GM23338 (cell line): ENCODE results near the gene DUS2. TPM values are rescaled to one million over a fixed set of nuclear protein-coding genes. Genes with fewer than 3 reads are reported as not detected.

Experiments
- ATAC-seq: fragments of 200-7000 bp; cut with Tn5 transposase; 3 replicates; pipeline ENCODE4 v1.9.1; 2020
- DNase-seq: peaks from one replicate; pipeline ENCODE4 v3.0.0-alpha.2; 2015; ENCODE audit warnings: low spot score
- H2AFZ ChIP-seq: fragments of 200-600 bp; sonication (generic); 2 replicates; pipeline ENCODE4 v1.8.0; 2016; ENCODE audit warnings: antibody characterized with exemption, mild to moderate bottlenecking, moderate library complexity
- H3F3A ChIP-seq: fragments of 200-600 bp; sonication (generic); replicated peaks from 2 replicates; pipeline ENCODE4 v1.8.0; 2017; ENCODE audit warnings: antibody characterized with exemption, mixed run types, low read depth
- H3K27ac ChIP-seq: fragments of 200-600 bp; sonication (generic); 2 replicates; pipeline ENCODE4 v1.6.1; 2016; ENCODE audit warnings: low read depth
- H3K27me3 ChIP-seq: fragments of 200-600 bp; sonication (generic); 2 replicates; pipeline ENCODE4 v1.8.0; 2016; ENCODE audit warnings: mild to moderate bottlenecking, mixed run types, moderate library complexity; ENCODE audit not compliant: insufficient read depth
- H3K36me3 ChIP-seq: fragments of 200-600 bp; sonication (generic); 2 replicates; pipeline ENCODE4 v1.8.0; 2016; ENCODE audit warnings: mild to moderate bottlenecking; ENCODE audit not compliant: insufficient read depth
- H3K4me1 ChIP-seq: fragments of 200-600 bp; sonication (generic); 2 replicates; pipeline ENCODE4 v1.8.0; 2016; ENCODE audit warnings: mild to moderate bottlenecking, moderate library complexity; ENCODE audit not compliant: insufficient read depth
- H3K4me2 ChIP-seq: fragments of 200-600 bp; sonication (generic); 2 replicates; pipeline ENCODE4 v1.7.1; 2017; ENCODE audit warnings: mixed run types
- H3K4me3 ChIP-seq: fragments of 200-600 bp; sonication (generic); 2 replicates; pipeline ENCODE4 v1.6.1; 2016; ENCODE audit warnings: mixed run types
- H3K79me2 ChIP-seq: fragments of 200-600 bp; sonication (generic); replicated peaks from 2 replicates; pipeline ENCODE4 v1.8.0; 2017; ENCODE audit warnings: mild to moderate bottlenecking; ENCODE audit not compliant: insufficient read depth
- H3K9me2 ChIP-seq: fragments of 200-600 bp; sonication (generic); 2 replicates; pipeline ENCODE4 v1.8.0; 2017; ENCODE audit not compliant: insufficient read depth
- H4K20me1 ChIP-seq: fragments of 200-600 bp; sonication (generic); replicated peaks from 2 replicates; pipeline ENCODE4 v1.8.0; 2017; ENCODE audit warnings: mild to moderate bottlenecking; ENCODE audit not compliant: insufficient read depth
- H3K27ac Mint-ChIP-seq: 2 replicates; pipeline ENCODE4 v1.8.0; 2020; ENCODE audit warnings: inconsistent platforms, mild to moderate bottlenecking, moderate library complexity, mixed read lengths
- H3K27me3 Mint-ChIP-seq: 3 replicates; pipeline ENCODE4 v1.8.0; 2022; ENCODE audit warnings: low read depth, mild to moderate bottlenecking, moderate library complexity, mixed read lengths, inconsistent platforms; ENCODE audit not compliant: insufficient read depth, poor library complexity
- H3K36me3 Mint-ChIP-seq: 3 replicates; pipeline ENCODE4 v1.8.0; 2021; ENCODE audit warnings: low read depth, mild to moderate bottlenecking, inconsistent platforms, moderate library complexity, mixed read lengths
- H3K4me1 Mint-ChIP-seq: 3 replicates; pipeline ENCODE4 v1.8.0; 2020; ENCODE audit warnings: mild to moderate bottlenecking, inconsistent platforms, mixed read lengths
- H3K4me3 Mint-ChIP-seq: 3 replicates; pipeline ENCODE4 v1.8.0; 2021; ENCODE audit warnings: moderate library complexity, mild to moderate bottlenecking, inconsistent platforms, mixed read lengths
- H3K9me3 Mint-ChIP-seq: 3 replicates; pipeline ENCODE4 v1.8.0; 2020; ENCODE audit warnings: moderate library complexity, mild to moderate bottlenecking, inconsistent platforms, mixed read lengths
- CREB1 ChIP-seq: fragments of 250-450 bp; sonication (Bioruptor Pico); IDR thresholded peaks from 2 replicates; pipeline ENCODE4 v1.5.0; 2020; ENCODE audit warnings: low read depth, mild to moderate bottlenecking, moderate library complexity
- EZH2 ChIP-seq: fragments of 200-600 bp; sonication (generic); IDR thresholded peaks from one replicate; pipeline ENCODE4 v1.8.0; 2017; ENCODE audit warnings: antibody characterized with exemption, mild to moderate bottlenecking, low read depth; ENCODE audit not compliant: unreplicated experiment
- EZH2phosphoT487 ChIP-seq: fragments of 200-600 bp; sonication (generic); IDR thresholded peaks from one replicate; pipeline ENCODE4 v1.8.1; 2018; ENCODE audit warnings: antibody characterized with exemption; ENCODE audit not compliant: unreplicated experiment
- JUNB ChIP-seq: IDR thresholded peaks from one replicate; pipeline ENCODE4 v1.6.1; 2016; ENCODE audit warnings: antibody characterized with exemption; ENCODE audit not compliant: unreplicated experiment
- POLR2AphosphoS5 ChIP-seq: IDR thresholded peaks from 2 replicates; pipeline ENCODE4 v1.6.1; 2016; ENCODE audit warnings: antibody characterized with exemption, low read depth
- STAT1 ChIP-seq: IDR thresholded peaks from one replicate; pipeline ENCODE4 v1.6.1; 2016; ENCODE audit warnings: antibody characterized with exemption; ENCODE audit not compliant: unreplicated experiment
- ZNF114 ChIP-seq: fragments of 250-450 bp; sonication (Bioruptor Pico); IDR thresholded peaks from 2 replicates; pipeline ENCODE4 v1.5.0; 2020; ENCODE audit warnings: mild to moderate bottlenecking, moderate library complexity
- ZNF331 ChIP-seq: fragments of 250-450 bp; sonication (Bioruptor Pico); IDR thresholded peaks from 2 replicates; pipeline ENCODE4 v1.5.0; 2020; ENCODE audit warnings: low read depth, mild to moderate bottlenecking, moderate library complexity
- polyA plus RNA-seq: library from polyadenylated mRNA; unstranded; fragments of >200 nt; fragmentation: Nextera tagmentation; extraction: Ambion mirVana; gene quantifications from 2 replicates; pipeline ENCODE4 v1.2.1, GENCODE V29; 2016
- total RNA-seq: library from RNA; depleted of rRNA; stranded (reverse); fragments of >200 nt; shearing (Covaris generic); gene quantifications from 2 replicates; pipeline ENCODE4 v1.2.3, GENCODE V29; 2014
- TF ChIP-seq, protein P1 (sequence below): IDR thresholded peaks from one replicate; pipeline ENCODE4 v1.6.1; 2018; ENCODE audit warnings: antibody characterized with exemption; ENCODE audit not compliant: unreplicated experiment
- TF ChIP-seq, protein P2 (sequence below), 2 experiments: fragments of 200-600 bp in 1 of 2; sonication (generic) in 1 of 2; conservative IDR thresholded peaks; 2 replicates each; pipeline versions ENCODE4 v1.5.1 to v1.6.1; 2016 to 2017; ENCODE audit warnings: antibody characterized with exemption in 2 of 2, low read depth in 2 of 2, mild to moderate bottlenecking in 2 of 2, moderate library complexity in 1 of 2
- TF ChIP-seq, protein P3 (sequence below): fragments of 250-450 bp; sonication (Bioruptor Pico); IDR thresholded peaks from 2 replicates; pipeline ENCODE4 v1.5.0; 2020; ENCODE audit warnings: mild to moderate bottlenecking, moderate library complexity

The DUS2 gene
- total and polyA plus RNA-seq, 2 experiments from 2014 or later = 13.3 to 26.4 TPM

DNA sequence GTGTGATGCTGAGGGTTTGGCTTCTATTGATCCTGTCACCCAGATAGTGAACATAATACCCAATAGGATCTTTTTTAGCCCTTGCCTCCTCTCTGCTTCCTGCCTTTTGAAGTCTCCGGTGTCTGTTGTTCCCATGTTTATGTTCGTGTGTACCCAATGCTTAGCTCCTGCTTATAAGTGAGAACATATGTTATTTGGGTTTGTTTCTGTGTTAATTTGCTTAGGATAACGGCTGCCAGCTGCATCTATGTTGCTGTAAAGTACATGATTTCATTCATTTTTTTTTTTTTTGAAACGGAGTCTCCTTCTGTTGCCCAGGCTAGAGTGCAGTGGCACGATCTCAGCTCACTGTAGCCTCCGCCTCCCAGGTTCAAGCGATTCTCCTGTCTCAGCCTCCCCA lies 23.0 kb downstream of the DUS2 start (continued):
- TF ChIP-seq, protein P1, sequence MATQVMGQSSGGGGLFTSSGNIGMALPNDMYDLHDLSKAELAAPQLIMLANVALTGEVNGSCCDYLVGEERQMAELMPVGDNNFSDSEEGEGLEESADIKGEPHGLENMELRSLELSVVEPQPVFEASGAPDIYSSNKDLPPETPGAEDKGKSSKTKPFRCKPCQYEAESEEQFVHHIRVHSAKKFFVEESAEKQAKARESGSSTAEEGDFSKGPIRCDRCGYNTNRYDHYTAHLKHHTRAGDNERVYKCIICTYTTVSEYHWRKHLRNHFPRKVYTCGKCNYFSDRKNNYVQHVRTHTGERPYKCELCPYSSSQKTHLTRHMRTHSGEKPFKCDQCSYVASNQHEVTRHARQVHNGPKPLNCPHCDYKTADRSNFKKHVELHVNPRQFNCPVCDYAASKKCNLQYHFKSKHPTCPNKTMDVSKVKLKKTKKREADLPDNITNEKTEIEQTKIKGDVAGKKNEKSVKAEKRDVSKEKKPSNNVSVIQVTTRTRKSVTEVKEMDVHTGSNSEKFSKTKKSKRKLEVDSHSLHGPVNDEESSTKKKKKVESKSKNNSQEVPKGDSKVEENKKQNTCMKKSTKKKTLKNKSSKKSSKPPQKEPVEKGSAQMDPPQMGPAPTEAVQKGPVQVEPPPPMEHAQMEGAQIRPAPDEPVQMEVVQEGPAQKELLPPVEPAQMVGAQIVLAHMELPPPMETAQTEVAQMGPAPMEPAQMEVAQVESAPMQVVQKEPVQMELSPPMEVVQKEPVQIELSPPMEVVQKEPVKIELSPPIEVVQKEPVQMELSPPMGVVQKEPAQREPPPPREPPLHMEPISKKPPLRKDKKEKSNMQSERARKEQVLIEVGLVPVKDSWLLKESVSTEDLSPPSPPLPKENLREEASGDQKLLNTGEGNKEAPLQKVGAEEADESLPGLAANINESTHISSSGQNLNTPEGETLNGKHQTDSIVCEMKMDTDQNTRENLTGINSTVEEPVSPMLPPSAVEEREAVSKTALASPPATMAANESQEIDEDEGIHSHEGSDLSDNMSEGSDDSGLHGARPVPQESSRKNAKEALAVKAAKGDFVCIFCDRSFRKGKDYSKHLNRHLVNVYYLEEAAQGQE = no peak
- TF ChIP-seq EZH2 (no peak), CREB1 (CRISPR knock-in tag) (no peak), EZH2phosphoT487 (no peak), POLR2AphosphoS5 (no peak), JUNB (no peak), STAT1 (no peak), ZNF331 (CRISPR knock-in tag) (no peak)
- TF ChIP-seq, protein P2, sequence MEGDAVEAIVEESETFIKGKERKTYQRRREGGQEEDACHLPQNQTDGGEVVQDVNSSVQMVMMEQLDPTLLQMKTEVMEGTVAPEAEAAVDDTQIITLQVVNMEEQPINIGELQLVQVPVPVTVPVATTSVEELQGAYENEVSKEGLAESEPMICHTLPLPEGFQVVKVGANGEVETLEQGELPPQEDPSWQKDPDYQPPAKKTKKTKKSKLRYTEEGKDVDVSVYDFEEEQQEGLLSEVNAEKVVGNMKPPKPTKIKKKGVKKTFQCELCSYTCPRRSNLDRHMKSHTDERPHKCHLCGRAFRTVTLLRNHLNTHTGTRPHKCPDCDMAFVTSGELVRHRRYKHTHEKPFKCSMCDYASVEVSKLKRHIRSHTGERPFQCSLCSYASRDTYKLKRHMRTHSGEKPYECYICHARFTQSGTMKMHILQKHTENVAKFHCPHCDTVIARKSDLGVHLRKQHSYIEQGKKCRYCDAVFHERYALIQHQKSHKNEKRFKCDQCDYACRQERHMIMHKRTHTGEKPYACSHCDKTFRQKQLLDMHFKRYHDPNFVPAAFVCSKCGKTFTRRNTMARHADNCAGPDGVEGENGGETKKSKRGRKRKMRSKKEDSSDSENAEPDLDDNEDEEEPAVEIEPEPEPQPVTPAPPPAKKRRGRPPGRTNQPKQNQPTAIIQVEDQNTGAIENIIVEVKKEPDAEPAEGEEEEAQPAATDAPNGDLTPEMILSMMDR (conservative IDR thresholded peaks at IDR 0.05; ENCODE audit: low read depth in 2 of 2) = no peak

DNA sequence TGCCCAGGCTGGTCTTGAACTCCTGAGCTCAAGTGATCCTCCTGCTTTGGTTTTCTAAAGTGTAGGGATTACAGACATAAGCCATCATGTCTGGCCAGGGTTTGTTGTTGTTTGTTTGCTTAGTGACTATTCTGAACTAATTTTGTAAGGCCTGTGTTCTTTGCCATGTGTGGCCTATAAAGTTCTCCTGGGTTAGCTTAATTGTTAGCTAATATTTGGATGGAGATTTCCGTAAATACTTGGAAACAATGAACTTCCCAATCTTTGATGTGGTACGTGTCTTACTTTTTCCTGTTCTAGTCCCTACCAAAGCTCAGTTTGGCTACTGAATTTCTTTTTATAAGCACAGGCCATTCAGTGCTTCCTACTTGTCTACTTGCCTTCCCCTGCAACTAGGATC lies 24.9 kb downstream of the DUS2 start:
- Histone ChIP-seq H3F3A (no peaks in the 10 kb centered on the region), H3K27me3 (no peaks in the 10 kb centered on the region), H3K27ac (no peak overlapping the region), H3K4me1 (no peaks in the 10 kb centered on the region), H3K36me3 (no peaks in the 10 kb centered on the region), H3K79me2 (no peaks in the 10 kb centered on the region), H2AFZ (no peak overlapping the region), H3K4me3 (no peak overlapping the region), H3K9me2 (no peaks in the 10 kb centered on the region), H4K20me1 (no peaks in the 10 kb centered on the region), H3K4me2 (no peak overlapping the region)
- Mint-ChIP-seq H3K36me3 (peaks cover 15% of the 10 kb centered on the region; the same call in 2 of the 3 replicates), H3K27me3 (no peaks in the 10 kb centered on the region), H3K9me3 (no peaks in the 10 kb centered on the region), H3K4me1 (no peaks in the 10 kb centered on the region), H3K4me3 (no peak overlapping the region), H3K27ac (no peak overlapping the region)
- DNase-seq (no peak), ATAC-seq (no peak)
- TF ChIP-seq STAT1 (no peak), CREB1 (CRISPR knock-in tag) (no peak), ZNF114 (CRISPR knock-in tag) (no peak)
- TF ChIP-seq, protein P3, sequence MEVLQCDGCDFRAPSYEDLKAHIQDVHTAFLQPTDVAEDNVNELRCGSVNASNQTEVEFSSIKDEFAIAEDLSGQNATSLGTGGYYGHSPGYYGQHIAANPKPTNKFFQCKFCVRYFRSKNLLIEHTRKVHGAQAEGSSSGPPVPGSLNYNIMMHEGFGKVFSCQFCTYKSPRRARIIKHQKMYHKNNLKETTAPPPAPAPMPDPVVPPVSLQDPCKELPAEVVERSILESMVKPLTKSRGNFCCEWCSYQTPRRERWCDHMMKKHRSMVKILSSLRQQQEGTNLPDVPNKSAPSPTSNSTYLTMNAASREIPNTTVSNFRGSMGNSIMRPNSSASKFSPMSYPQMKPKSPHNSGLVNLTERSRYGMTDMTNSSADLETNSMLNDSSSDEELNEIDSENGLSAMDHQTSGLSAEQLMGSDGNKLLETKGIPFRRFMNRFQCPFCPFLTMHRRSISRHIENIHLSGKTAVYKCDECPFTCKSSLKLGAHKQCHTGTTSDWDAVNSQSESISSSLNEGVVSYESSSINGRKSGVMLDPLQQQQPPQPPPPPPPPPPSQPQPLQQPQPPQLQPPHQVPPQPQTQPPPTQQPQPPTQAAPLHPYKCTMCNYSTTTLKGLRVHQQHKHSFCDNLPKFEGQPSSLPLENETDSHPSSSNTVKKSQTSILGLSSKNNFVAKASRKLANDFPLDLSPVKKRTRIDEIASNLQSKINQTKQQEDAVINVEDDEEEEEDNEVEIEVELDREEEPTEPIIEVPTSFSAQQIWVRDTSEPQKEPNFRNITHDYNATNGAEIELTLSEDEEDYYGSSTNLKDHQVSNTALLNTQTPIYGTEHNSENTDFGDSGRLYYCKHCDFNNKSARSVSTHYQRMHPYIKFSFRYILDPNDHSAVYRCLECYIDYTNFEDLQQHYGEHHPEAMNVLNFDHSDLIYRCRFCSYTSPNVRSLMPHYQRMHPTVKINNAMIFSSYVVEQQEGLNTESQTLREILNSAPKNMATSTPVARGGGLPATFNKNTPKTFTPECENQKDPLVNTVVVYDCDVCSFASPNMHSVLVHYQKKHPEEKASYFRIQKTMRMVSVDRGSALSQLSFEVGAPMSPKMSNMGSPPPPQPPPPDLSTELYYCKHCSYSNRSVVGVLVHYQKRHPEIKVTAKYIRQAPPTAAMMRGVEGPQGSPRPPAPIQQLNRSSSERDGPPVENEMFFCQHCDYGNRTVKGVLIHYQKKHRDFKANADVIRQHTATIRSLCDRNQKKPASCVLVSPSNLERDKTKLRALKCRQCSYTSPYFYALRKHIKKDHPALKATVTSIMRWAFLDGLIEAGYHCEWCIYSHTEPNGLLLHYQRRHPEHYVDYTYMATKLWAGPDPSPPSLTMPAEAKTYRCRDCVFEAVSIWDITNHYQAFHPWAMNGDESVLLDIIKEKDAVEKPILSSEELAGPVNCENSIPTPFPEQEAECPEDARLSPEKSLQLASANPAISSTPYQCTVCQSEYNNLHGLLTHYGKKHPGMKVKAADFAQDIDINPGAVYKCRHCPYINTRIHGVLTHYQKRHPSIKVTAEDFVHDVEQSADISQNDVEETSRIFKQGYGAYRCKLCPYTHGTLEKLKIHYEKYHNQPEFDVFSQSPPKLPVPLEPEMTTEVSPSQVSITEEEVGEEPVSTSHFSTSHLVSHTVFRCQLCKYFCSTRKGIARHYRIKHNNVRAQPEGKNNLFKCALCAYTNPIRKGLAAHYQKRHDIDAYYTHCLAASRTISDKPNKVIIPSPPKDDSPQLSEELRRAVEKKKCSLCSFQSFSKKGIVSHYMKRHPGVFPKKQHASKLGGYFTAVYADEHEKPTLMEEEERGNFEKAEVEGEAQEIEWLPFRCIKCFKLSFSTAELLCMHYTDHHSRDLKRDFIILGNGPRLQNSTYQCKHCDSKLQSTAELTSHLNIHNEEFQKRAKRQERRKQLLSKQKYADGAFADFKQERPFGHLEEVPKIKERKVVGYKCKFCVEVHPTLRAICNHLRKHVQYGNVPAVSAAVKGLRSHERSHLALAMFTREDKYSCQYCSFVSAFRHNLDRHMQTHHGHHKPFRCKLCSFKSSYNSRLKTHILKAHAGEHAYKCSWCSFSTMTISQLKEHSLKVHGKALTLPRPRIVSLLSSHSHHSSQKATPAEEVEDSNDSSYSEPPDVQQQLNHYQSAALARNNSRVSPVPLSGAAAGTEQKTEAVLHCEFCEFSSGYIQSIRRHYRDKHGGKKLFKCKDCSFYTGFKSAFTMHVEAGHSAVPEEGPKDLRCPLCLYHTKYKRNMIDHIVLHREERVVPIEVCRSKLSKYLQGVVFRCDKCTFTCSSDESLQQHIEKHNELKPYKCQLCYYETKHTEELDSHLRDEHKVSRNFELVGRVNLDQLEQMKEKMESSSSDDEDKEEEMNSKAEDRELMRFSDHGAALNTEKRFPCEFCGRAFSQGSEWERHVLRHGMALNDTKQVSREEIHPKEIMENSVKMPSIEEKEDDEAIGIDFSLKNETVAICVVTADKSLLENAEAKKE (CRISPR knock-in tag) = no peak
- TF ChIP-seq, protein P1 = no peak
